Neural cell (in vitro differentiated cells): ENCODE measurements around the gene AQP4.

Source experiments
- CTCF ChIP-seq: fragments of 450-650 bp; IDR thresholded peaks from 2 replicates; pipeline ENCODE4 v1.5.1; 2014; ENCODE audit warnings: antibody characterized with exemption, mild to moderate bottlenecking, moderate library complexity; ENCODE audit not compliant: poor library complexity, severe bottlenecking
- TAF1 ChIP-seq: IDR thresholded peaks from 2 replicates; pipeline ENCODE4 v1.6.1; 2012; ENCODE audit warnings: low read depth

DNA sequence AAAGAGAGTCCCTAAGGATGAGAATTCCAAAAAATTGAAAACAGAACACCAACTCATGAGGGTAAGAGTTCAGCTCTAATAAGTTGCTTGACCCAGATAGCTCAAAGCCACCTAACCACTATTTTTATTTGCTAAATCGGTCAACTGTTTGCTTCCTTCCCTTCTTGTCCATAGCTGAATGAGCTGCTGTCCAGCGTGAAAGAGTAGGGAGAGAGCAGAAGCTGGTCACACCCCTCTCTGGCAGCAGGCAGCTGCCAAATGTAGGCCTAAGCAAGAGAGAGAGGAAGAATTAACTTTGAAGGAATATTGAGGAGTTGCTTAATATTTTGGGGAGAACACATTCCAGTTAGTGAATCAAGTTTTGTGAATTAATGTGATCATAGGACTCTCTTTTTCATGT lies 25.9 kb downstream of the AQP4 start:
- TF ChIP-seq TAF1 (no peak), CTCF (no peak)
